HepG2 (cell line): ENCODE data around the gene DNM1. TPM values are rescaled to one million over a fixed set of nuclear protein-coding genes. Genes with fewer than 3 reads are reported as not detected.

Source experiments
- ATAC-seq: fragments of 200-7000 bp; cut with Tn5 transposase; 3 replicates; pipeline ENCODE4 v1.9.1; 2020; ENCODE audit warnings: mild to moderate bottlenecking, moderate library complexity
- BruUV-seq: library from RNA; stranded (reverse); fragments of 400-500 nt; replicated peaks from 2 replicates; lab custom pipeline; 2021; lab: Mats Ljungman, UMichigan
- CTCF ChIA-PET: fragments of 300-600 bp; formaldehyde crosslinking; extraction: SDS; loops from one replicate; lab custom pipeline; 2021; ENCODE audit warnings: low total read pairs, inconsistent platforms, low intra/inter-chr PET ratio; lab: Yijun Ruan, JAX
- POLR2A ChIA-PET: fragments of 350-600 bp; sonication (Branson Sonifier 250); formaldehyde crosslinking; loops from one replicate; lab custom pipeline; 2020; ENCODE audit warnings: antibody characterized with exemption, inconsistent platforms; lab: Yijun Ruan, JAX
- DNase-seq: peaks from one replicate; pipeline ENCODE4 v3.0.0-alpha.2; 2015; ENCODE audit warnings: low spot score
- FAIRE-seq: peaks from 3 replicates; lab custom pipeline; 2011; peaks lifted over from hg19 to GRCh38; lab: Jason Lieb, UNC
- H2AFZ ChIP-seq: one replicate; pipeline ENCODE4 v1.6.1; 2011; ENCODE audit warnings: low read length, inconsistent platforms
- H3K27ac ChIP-seq: fragments of 300-600 bp; 3 replicates; pipeline ENCODE4 v1.8.0; 2011; ENCODE audit warnings: mixed run types, mild to moderate bottlenecking, mixed read lengths, low read length, inconsistent platforms; ENCODE audit not compliant: insufficient read depth; ENCODE audit errors: extremely low read length
- H3K27me3 ChIP-seq, 2 experiments: fragments of 200-600 bp in 1 of 2; 2 replicates in 1 of 2; 3 replicates in 1 of 2; pipeline versions ENCODE4 v1.6.0 to v1.8.0; 2011; ENCODE audit warnings: low read length in 2 of 2, mild to moderate bottlenecking in 2 of 2, moderate library complexity in 2 of 2, inconsistent platforms in 1 of 2; ENCODE audit not compliant: insufficient read depth in 2 of 2, control insufficient read depth in 1 of 2
- H3K36me3 ChIP-seq, 2 experiments: fragments of 200-600 bp in 1 of 2; replicated peaks in 1 of 2; 2 replicates in 1 of 2; 3 replicates in 1 of 2; pipeline versions ENCODE4 v1.5.1 to v1.8.0; 2011; ENCODE audit warnings: low read length in 2 of 2, inconsistent platforms in 1 of 2; ENCODE audit not compliant: insufficient read depth in 2 of 2, control insufficient read depth in 1 of 2
- H3K4me1 ChIP-seq: 2 replicates; pipeline ENCODE4 v1.5.1; 2012; ENCODE audit warnings: low read length, inconsistent platforms; ENCODE audit not compliant: insufficient read depth
- H3K4me2 ChIP-seq: 2 replicates; pipeline ENCODE4 v1.6.0; 2011; ENCODE audit warnings: low read depth, low read length, inconsistent platforms
- H3K4me3 ChIP-seq, 3 experiments: fragments of 200-600 bp in 1 of 3; sonication (generic), shearing (Covaris generic) in 1 of 3; replicated peaks in 1 of 3; 2 replicates each; pipeline ENCODE4 v1.5.1; 2011 to 2016; ENCODE audit warnings: low read length in 3 of 3, inconsistent platforms in 2 of 3, low read depth in 2 of 3, mild to moderate bottlenecking in 2 of 3, control low read depth in 1 of 3, mixed read lengths in 1 of 3; ENCODE audit not compliant: insufficient read depth in 1 of 3
- H3K79me2 ChIP-seq: one replicate; pipeline ENCODE4 v1.6.1; 2011; ENCODE audit warnings: low read length, inconsistent platforms; ENCODE audit not compliant: insufficient read depth
- H3K9ac ChIP-seq: 2 replicates; pipeline ENCODE4 v1.6.0; 2011; ENCODE audit warnings: mild to moderate bottlenecking, low read depth, low read length, inconsistent platforms; ENCODE audit not compliant: insufficient read depth
- H3K9me3 ChIP-seq: 2 replicates; pipeline ENCODE4 v1.5.1; 2012; ENCODE audit warnings: mild to moderate bottlenecking, low read length
- H4K20me1 ChIP-seq: 2 replicates; pipeline ENCODE4 v1.6.0; 2011; ENCODE audit warnings: inconsistent platforms, mild to moderate bottlenecking, low read length, moderate library complexity; ENCODE audit not compliant: insufficient read depth
- ARNTL ChIP-seq: sonication (generic); formaldehyde crosslinking; IDR thresholded peaks from 2 replicates; pipeline ENCODE4 v1.4.0; 2020; ENCODE audit warnings: mild to moderate bottlenecking, missing genetic modification reagents
- BCL6 ChIP-seq: IDR thresholded peaks from 2 replicates; pipeline ENCODE4 v1.6.1; 2016; ENCODE audit warnings: missing genetic modification reagents, missing compliant biosample characterization
- FOXA3 ChIP-seq: IDR thresholded peaks from 2 replicates; pipeline ENCODE4 v1.6.1; 2016; ENCODE audit warnings: missing genetic modification reagents, missing compliant biosample characterization
- KDM6A ChIP-seq: IDR thresholded peaks from 2 replicates; pipeline ENCODE4 v1.6.1; 2016; ENCODE audit warnings: low read depth
- MIER2 ChIP-seq: IDR thresholded peaks from 2 replicates; pipeline ENCODE4 v1.6.1; 2016; ENCODE audit warnings: missing biosample characterization, missing genetic modification reagents
- PCBP1 ChIP-seq: fragments of 200-400 bp; formaldehyde crosslinking; IDR thresholded peaks from 2 replicates; pipeline ENCODE4 v1.6.1; 2017; ENCODE audit warnings: mild to moderate bottlenecking, low read depth, low read length, borderline replicate concordance
- ZFP82 ChIP-seq: sonication (generic); formaldehyde crosslinking; IDR thresholded peaks from 2 replicates; pipeline ENCODE4 v1.5.1; 2020; ENCODE audit warnings: mild to moderate bottlenecking, missing genetic modification reagents, borderline replicate concordance
- ZHX2 ChIP-seq, 2 experiments: sonication (generic) in 1 of 2; formaldehyde crosslinking in 1 of 2; IDR thresholded peaks; 2 replicates each; pipeline versions ENCODE4 v1.6.1 to v1.9.0; 2014 to 2022; ENCODE audit warnings: antibody characterized with exemption in 1 of 2, borderline replicate concordance in 1 of 2, inconsistent platforms in 1 of 2, low read depth in 1 of 2, missing genetic modification reagents in 1 of 2
- ZNF280D ChIP-seq: sonication (generic); formaldehyde crosslinking; IDR thresholded peaks from 2 replicates; pipeline ENCODE4 v1.5.1; 2020; ENCODE audit warnings: mild to moderate bottlenecking, missing genetic modification reagents
- ZNF362 ChIP-seq: sonication (generic); formaldehyde crosslinking; IDR thresholded peaks from 2 replicates; pipeline ENCODE4 v1.4.0; 2020; ENCODE audit warnings: missing genetic modification reagents, mild to moderate bottlenecking, borderline replicate concordance
- ZNF629 ChIP-seq: sonication (generic); formaldehyde crosslinking; conservative IDR thresholded peaks from 2 replicates; pipeline ENCODE4 v1.5.0; 2020; ENCODE audit warnings: missing genetic modification reagents
- ZNF768 ChIP-seq: sonication (generic); formaldehyde crosslinking; IDR thresholded peaks from 2 replicates; pipeline ENCODE4 v1.4.0; 2020; ENCODE audit warnings: missing genetic modification reagents
- WGBS: methylation state at CpG from one replicate; pipeline ENCODE4 v1.1.6; 2017; ENCODE audit warnings: low lambda C conversion rate; 5-methylcytosine and 5-hydroxymethylcytosine counted together
- in situ Hi-C: cut with HindIII; loops from 2 replicates; pipeline ENCODE4 v1.10.0; 2017; ENCODE audit warnings: low pct_unique_long_range_greater_than_20kb; ENCODE audit not compliant: extremely low pct_ligation_motif_present
- intact Hi-C: fragments of 100-400 bp; cut with micrococcal nuclease; formaldehyde crosslinking; loops from one replicate; pipeline ENCODE4 v1.10.0; 2022; ENCODE audit not compliant: unreplicated experiment
- polyA plus RNA-seq, 8 experiments: library from polyadenylated mRNA; depleted of rRNA in 3 of 8; stranded (reverse) in 7 of 8; unstranded in 1 of 8; fragments of >200 nt; fragmentation: Illumina TruSeq in 4 of 8; extraction: Trizol in 4 of 8; gene quantifications; 2 replicates each; pipeline versions ENCODE4 v1.2.1 to v1.2.3, GENCODE V29; 2011 to 2016; ENCODE audit warnings: low read depth in 4 of 8, missing spikeins in 1 of 8, mixed read lengths in 1 of 8; ENCODE audit not compliant: insufficient read depth in 1 of 8
- total RNA-seq, 5 experiments: library from RNA; depleted of rRNA; stranded (reverse); fragments of >200 nt; fragmentation: Illumina TruSeq; extraction: Trizol; gene quantifications; 2 replicates each; pipeline ENCODE4 v1.2.3, GENCODE V29; 2016; ENCODE audit warnings: low read depth in 1 of 5

DNM1 gene
- total and polyA plus RNA-seq, 2 of the 13 experiments (the other 11 are each of a cell fraction or from before 2014, with no cell fraction given): 0.13 to 0.58 TPM

- no peak for TF ChIP-seq ZNF362 (CRISPR knock-in tag)
- no peak for TF ChIP-seq ZNF280D (CRISPR knock-in tag)
- TF ChIP-seq ZNF768 (CRISPR knock-in tag): no peak
- no peak for TF ChIP-seq BCL6 (CRISPR knock-in tag)
- no peak for TF ChIP-seq ARNTL (CRISPR knock-in tag)
- TF ChIP-seq MIER2: no peak
Observed at GRCh38 chr9:128204858-128205257, 1.7 kb downstream of the DNM1 start (continued).

- FAIRE-seq (no peak), ATAC-seq (no peak), DNase-seq (no peak)
- no TSS peak for BruUV-seq
- peaks cover 51% of the 10 kb centered on the region for H3K4me1 ChIP-seq
- in situ Hi-C loops: no loop called here
- peaks cover 6 to 29% of the 10 kb centered on the region in 2 experiments; a peak in 4 of 5 replicates for H3K27me3 ChIP-seq
- ChIA-PET CTCF (no interaction called here), POLR2A (no interaction called here)
- no peak overlapping the region for H3K9ac ChIP-seq
- H3K4me3 ChIP-seq: no peak overlapping the region
- WGBS: 38% methylated on average over 3 of the region's 16 CpGs
- H3K79me2 ChIP-seq: no peaks in the 10 kb centered on the region
- intact Hi-C loops: no loop called here
- H3K27ac ChIP-seq: no peak overlapping the region
- H2AFZ ChIP-seq: no peak overlapping the region
- H3K4me2 ChIP-seq: no peak overlapping the region
- no peaks in the 10 kb centered on the region for H3K36me3 ChIP-seq
- no peaks in the 10 kb centered on the region for H4K20me1 ChIP-seq
- no peaks in the 10 kb centered on the region for H3K9me3 ChIP-seq
- TF ChIP-seq ZFP82 (no peak), ZHX2 (IDR thresholded peaks at IDR 0.05; ENCODE audit: low read depth) (no peak), ZHX2 (CRISPR knock-in tag; IDR thresholded peaks at IDR 0.05; ENCODE audit: borderline replicate concordance) (no peak), KDM6A (CRISPR knock-in tag) (no peak), PCBP1 (no peak), FOXA3 (CRISPR knock-in tag) (peak; percentile 46), ZNF629 (peak; percentile 89)
Observed at GRCh38 chr9:128205296-128205944, 2.2 kb downstream of the DNM1 start.
